ENCODE results near the gene HERPUD2. TPM values are rescaled to one million over a fixed set of nuclear protein-coding genes. Genes with fewer than 3 reads are reported as not detected.

HERPUD2 gene
- total RNA-seq, 1 experiment from 2014 or later: 11.7 TPM

- H3K27me3 ChIP-seq (ENCODE audit: low read length): no peaks in the 10 kb centered on the region
- H3K27ac ChIP-seq (ENCODE audit: low read length): no peak overlapping the region
- no peak overlapping the region for H2AFZ ChIP-seq (ENCODE audit: low read length)
- no peaks in the 10 kb centered on the region for H4K20me1 ChIP-seq (ENCODE audit: low read length)
- H3K4me1 ChIP-seq (ENCODE audit: insufficient read depth, low read length): peaks cover 9% of the 10 kb centered on the region
- H3K4me3 ChIP-seq (ENCODE audit: low read length): no peak overlapping the region
- TF ChIP-seq CTCF (conservative IDR thresholded peaks at IDR 0.05; ENCODE audit: low read depth, low read length) (no peak), EZH2phosphoT487 (IDR thresholded peaks at IDR 0.05; ENCODE audit: borderline replicate concordance, low read length) (no peak), EZH2 (IDR thresholded peaks at IDR 0.05; ENCODE audit: low read length, unreplicated experiment) (no peak)
- no peak overlapping the region for H3K4me2 ChIP-seq (ENCODE audit: low read length)
- no peaks in the 10 kb centered on the region for H3K79me2 ChIP-seq (ENCODE audit: low read length)
- ChIA-PET POLR2A (ENCODE audit: unreplicated experiment) (no interaction called here), CTCF (no interaction called here)
- H3K9me2 ChIP-seq (replicated peaks; ENCODE audit: low read length): no peaks in the 10 kb centered on the region
- H3K9ac ChIP-seq (ENCODE audit: low read length): no peak overlapping the region
- H3F3A ChIP-seq (ENCODE audit: low read length, unreplicated experiment): no peaks in the 10 kb centered on the region
- H3K9me3 ChIP-seq (ENCODE audit: low read length): no peaks in the 10 kb centered on the region
- no peaks in the 10 kb centered on the region for H3K36me3 ChIP-seq (ENCODE audit: low read depth, low read length)
- ATAC-seq: peak; percentile 28
- intact Hi-C loops (cut with micrococcal nuclease): loop anchor here (5.0 kb wide), 1 partner anchor 270 kb away; no protein-coding TSS in a partner anchor
- DNase-seq: peak; percentile 69
- no TSS peak for BruUV-seq (replicated peaks)
Measured at GRCh38 chr7:35707422-35707821, 12.5 kb upstream of the HERPUD2 start.

GRCh38 chr7:35705932-35706461 lies 11.1 kb upstream of the HERPUD2 start:
- CTCF ChIA-PET: interaction anchor here (0.6 kb wide), 1 partner anchor 270 kb away, joined by 3 read pairs; no protein-coding TSS in a partner anchor
- H3F3A ChIP-seq (ENCODE audit: low read length, unreplicated experiment): no peaks in the 10 kb centered on the region
- ATAC-seq (no peak), DNase-seq (no peak)
- H3K9me2 ChIP-seq (replicated peaks; ENCODE audit: low read length): no peaks in the 10 kb centered on the region
- H3K27ac ChIP-seq (ENCODE audit: low read length): no peak overlapping the region
- no peaks in the 10 kb centered on the region for H4K20me1 ChIP-seq (ENCODE audit: low read length)
- H3K4me3 ChIP-seq (ENCODE audit: low read length): no peak overlapping the region
- no peak for TF ChIP-seq CTCF (conservative IDR thresholded peaks at IDR 0.05; ENCODE audit: low read depth, low read length)
- TF ChIP-seq EZH2 (IDR thresholded peaks at IDR 0.05; ENCODE audit: low read length, unreplicated experiment): no peak
- no peak for TF ChIP-seq EZH2phosphoT487 (IDR thresholded peaks at IDR 0.05; ENCODE audit: borderline replicate concordance, low read length)
- H3K79me2 ChIP-seq (ENCODE audit: low read length): no peaks in the 10 kb centered on the region
- H3K4me2 ChIP-seq (ENCODE audit: low read length): no peak overlapping the region
- no peak overlapping the region for H2AFZ ChIP-seq (ENCODE audit: low read length)
- no peaks in the 10 kb centered on the region for H3K9me3 ChIP-seq (ENCODE audit: low read length)
- intact Hi-C loops (cut with micrococcal nuclease): loop anchor here (5.0 kb wide), 1 partner anchor 271 kb away; no protein-coding TSS in a partner anchor
- POLR2A ChIA-PET (ENCODE audit: unreplicated experiment): no interaction called here
- no TSS peak for BruUV-seq (replicated peaks)
- H3K27me3 ChIP-seq (ENCODE audit: low read length): no peaks in the 10 kb centered on the region
- H3K36me3 ChIP-seq (ENCODE audit: low read depth, low read length): no peaks in the 10 kb centered on the region
- peaks cover 11% of the 10 kb centered on the region for H3K4me1 ChIP-seq (ENCODE audit: insufficient read depth, low read length)
- H3K9ac ChIP-seq (ENCODE audit: low read length): no peak overlapping the region

GRCh38 chr7:35704261-35704660 lies 9.3 kb upstream of the HERPUD2 start:
- no peak overlapping the region for H3K4me2 ChIP-seq (ENCODE audit: low read length)
- H3K36me3 ChIP-seq (ENCODE audit: low read depth, low read length): no peaks in the 10 kb centered on the region
- H3K9ac ChIP-seq (ENCODE audit: low read length): no peak overlapping the region
- no peaks in the 10 kb centered on the region for H3K9me3 ChIP-seq (ENCODE audit: low read length)
- no peaks in the 10 kb centered on the region for H3K27me3 ChIP-seq (ENCODE audit: low read length)
- CTCF ChIA-PET: no interaction called here
- POLR2A ChIA-PET (ENCODE audit: unreplicated experiment): no interaction called here
- H3K4me3 ChIP-seq (ENCODE audit: low read length): no peak overlapping the region
- no peak for ATAC-seq
- H3K4me1 ChIP-seq (ENCODE audit: insufficient read depth, low read length): peaks cover 12% of the 10 kb centered on the region
- no peak for DNase-seq
- TF ChIP-seq EZH2phosphoT487 (IDR thresholded peaks at IDR 0.05; ENCODE audit: borderline replicate concordance, low read length) (no peak), CTCF (conservative IDR thresholded peaks at IDR 0.05; ENCODE audit: low read depth, low read length) (no peak), EZH2 (IDR thresholded peaks at IDR 0.05; ENCODE audit: low read length, unreplicated experiment) (no peak)
- no peak overlapping the region for H3K27ac ChIP-seq (ENCODE audit: low read length)
- no peaks in the 10 kb centered on the region for H3K9me2 ChIP-seq (replicated peaks; ENCODE audit: low read length)
- no peaks in the 10 kb centered on the region for H3K79me2 ChIP-seq (ENCODE audit: low read length)
- H3F3A ChIP-seq (ENCODE audit: low read length, unreplicated experiment): no peaks in the 10 kb centered on the region
- BruUV-seq (replicated peaks): no TSS peak
- no peak overlapping the region for H2AFZ ChIP-seq (ENCODE audit: low read length)
- H4K20me1 ChIP-seq (ENCODE audit: low read length): no peaks in the 10 kb centered on the region
- intact Hi-C loops (cut with micrococcal nuclease): no loop called here

All from PC-3 (cell line).